ENCODE measurements around the gene ZMYM2. TPM values are rescaled to one million over a fixed set of nuclear protein-coding genes. Genes with fewer than 3 reads are reported as not detected.

The ZMYM2 gene
- total RNA-seq, 4 donors from 2014 or later = 42.2 to 67.8 (median 63.0) TPM

DNA sequence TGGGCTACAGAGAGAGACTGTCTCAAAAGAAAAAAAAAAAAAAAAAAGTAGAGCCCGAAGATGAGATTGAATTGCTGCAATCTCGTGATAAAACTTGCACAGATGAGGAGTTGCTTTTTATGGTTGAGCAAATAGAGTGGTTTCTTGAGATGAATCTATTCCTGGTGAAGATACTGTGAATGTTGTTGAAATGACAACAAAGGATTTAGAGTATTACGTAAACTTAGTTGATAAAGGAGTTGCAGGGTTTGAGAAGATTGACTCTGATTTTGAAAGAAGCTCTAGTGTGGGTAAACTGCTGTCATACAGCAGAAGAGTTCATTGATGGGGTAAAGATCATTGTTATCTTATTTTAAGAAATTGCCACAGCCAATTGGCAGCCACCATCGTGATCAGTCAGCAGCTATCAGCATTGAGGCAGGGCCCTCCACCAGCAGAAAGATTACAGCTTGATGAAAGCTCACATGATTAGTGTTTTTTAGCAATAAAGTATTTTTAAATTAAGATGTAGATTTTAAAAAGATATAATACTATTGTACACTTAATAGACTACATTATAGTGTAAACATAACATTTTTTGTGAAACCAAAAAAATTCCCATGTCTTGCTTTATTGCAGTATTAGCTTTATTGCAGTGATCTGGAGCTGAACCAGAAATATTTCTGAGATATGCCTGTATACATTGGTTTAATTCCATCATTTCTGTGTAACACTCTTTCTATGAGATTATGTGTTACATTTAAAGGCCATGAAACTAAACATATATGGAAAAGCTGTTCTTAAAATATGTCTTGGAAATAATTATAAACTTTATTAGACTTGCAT, 43.1 kb downstream of the ZMYM2 start:
- ATAC-seq (ENCODE audit: low FRiP score) = no peak

DNA sequence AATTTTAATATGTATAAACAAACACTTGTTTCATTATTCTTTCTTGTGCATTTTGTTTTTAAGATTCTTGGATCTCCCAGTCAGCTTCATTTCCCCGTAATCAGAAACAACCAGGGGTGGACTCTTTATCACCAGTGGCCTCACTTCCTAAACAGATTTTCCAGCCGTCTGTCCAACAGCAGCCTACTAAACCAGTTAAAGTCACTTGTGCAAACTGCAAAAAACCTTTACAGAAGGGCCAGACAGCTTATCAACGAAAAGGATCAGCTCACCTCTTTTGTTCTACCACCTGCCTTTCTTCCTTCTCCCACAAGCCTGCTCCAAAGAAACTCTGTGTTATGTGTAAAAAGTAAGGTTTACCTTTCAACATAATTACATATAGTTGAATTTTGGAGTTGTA, 44.3 kb downstream of the ZMYM2 start:
- TF ChIP-seq, protein P1, sequence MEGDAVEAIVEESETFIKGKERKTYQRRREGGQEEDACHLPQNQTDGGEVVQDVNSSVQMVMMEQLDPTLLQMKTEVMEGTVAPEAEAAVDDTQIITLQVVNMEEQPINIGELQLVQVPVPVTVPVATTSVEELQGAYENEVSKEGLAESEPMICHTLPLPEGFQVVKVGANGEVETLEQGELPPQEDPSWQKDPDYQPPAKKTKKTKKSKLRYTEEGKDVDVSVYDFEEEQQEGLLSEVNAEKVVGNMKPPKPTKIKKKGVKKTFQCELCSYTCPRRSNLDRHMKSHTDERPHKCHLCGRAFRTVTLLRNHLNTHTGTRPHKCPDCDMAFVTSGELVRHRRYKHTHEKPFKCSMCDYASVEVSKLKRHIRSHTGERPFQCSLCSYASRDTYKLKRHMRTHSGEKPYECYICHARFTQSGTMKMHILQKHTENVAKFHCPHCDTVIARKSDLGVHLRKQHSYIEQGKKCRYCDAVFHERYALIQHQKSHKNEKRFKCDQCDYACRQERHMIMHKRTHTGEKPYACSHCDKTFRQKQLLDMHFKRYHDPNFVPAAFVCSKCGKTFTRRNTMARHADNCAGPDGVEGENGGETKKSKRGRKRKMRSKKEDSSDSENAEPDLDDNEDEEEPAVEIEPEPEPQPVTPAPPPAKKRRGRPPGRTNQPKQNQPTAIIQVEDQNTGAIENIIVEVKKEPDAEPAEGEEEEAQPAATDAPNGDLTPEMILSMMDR (IDR thresholded peaks at IDR 0.05) = no peak
- ATAC-seq (ENCODE audit: low FRiP score) (no peak), DNase-seq (ENCODE audit: low spot score) (no peak)

More for the DNA sequence above, 43.1 kb downstream of the ZMYM2 start:
- DNase-seq (ENCODE audit: low spot score) = no peak
- TF ChIP-seq, protein P1 (IDR thresholded peaks at IDR 0.05) = no peak

GRCh38 chr13:20006206-20006605, 47.7 kb downstream of the ZMYM2 start:
- TF ChIP-seq, protein P1 (IDR thresholded peaks at IDR 0.05) = no peak
- DNase-seq (ENCODE audit: low spot score) (no peak), ATAC-seq (ENCODE audit: low FRiP score) (no peak)

- no peak for DNase-seq (ENCODE audit: low spot score)
- TF ChIP-seq, protein P1 (IDR thresholded peaks at IDR 0.05) = no peak
- no peak for ATAC-seq (ENCODE audit: low FRiP score)
Observed at GRCh38 chr13:20015763-20016162, 57.2 kb downstream of the ZMYM2 start.

- TF ChIP-seq, protein P1 (IDR thresholded peaks at IDR 0.05) = no peak
- ATAC-seq (ENCODE audit: low FRiP score) = no peak
- no peak for DNase-seq (ENCODE audit: low spot score)
Observed at GRCh38 chr13:20016649-20017364, 58.3 kb downstream of the ZMYM2 start.

DNA sequence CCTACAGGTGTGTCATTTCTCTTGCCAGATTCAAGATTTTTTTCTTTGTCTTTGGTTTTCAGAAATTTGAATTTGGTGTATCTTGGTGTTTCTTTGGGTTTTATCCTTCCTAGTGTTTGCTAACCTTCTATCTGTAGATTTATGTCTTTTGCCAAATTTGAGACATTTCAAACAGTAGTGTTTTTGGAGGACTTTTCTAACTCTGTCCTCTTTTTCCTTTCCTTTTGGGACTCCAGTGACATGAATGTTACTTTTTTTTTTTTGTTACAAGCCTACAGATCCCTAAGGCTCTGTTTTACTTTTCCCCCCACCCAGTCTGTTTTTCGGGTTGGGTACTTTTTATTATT, 58.8 kb downstream of the ZMYM2 start:
- ATAC-seq (ENCODE audit: low FRiP score) (no peak), DNase-seq (ENCODE audit: low spot score) (no peak)
- TF ChIP-seq, protein P1 (IDR thresholded peaks at IDR 0.05) = no peak

Measured in omental fat pad (tissue), 4 donors.